Inflammatory macrophage treated with lipopolysaccharide for 4 hours (primary cell): ENCODE results near the gene ABCA2.
A peak's percentile ranks its signal among the peaks of the same experiment; 100 is the strongest.
"Not testable (repeated sequence)": the region's sequence is repeated elsewhere in the genome, so short reads cannot be mapped to it uniquely, and the experiment has no call there.

Experiments used
- DNase-seq: peaks from one replicate; pipeline ENCODE4 v3.0.0-alpha.2; 2020

The ABCA2 gene

GRCh38 chr9:137015540-137015930 is 12.5 kb downstream of the ABCA2 start:
- no peak for DNase-seq

GRCh38 chr9:137014776-137015539 is 13.1 kb downstream of the ABCA2 start:
- DNase-seq, result no peak

- no peak for DNase-seq
Measured at GRCh38 chr9:137014166-137014565, 13.9 kb downstream of the ABCA2 start.

GRCh38 chr9:137013571-137013940 is 14.5 kb downstream of the ABCA2 start:
- DNase-seq, result no peak

- DNase-seq, result no peak
Measured at GRCh38 chr9:137012694-137013570, 15.1 kb downstream of the ABCA2 start.

- no peak for DNase-seq
Measured at GRCh38 chr9:137011907-137012675, 15.9 kb downstream of the ABCA2 start.

GRCh38 chr9:137011156-137011555 is 16.9 kb downstream of the ABCA2 start:
- DNase-seq, result no peak

- no peak for DNase-seq
Measured at GRCh38 chr9:137009938-137010732, 17.9 kb downstream of the ABCA2 start.

- no peak for DNase-seq
Measured at GRCh38 chr9:137009217-137009616, 18.8 kb downstream of the ABCA2 start.

- DNase-seq, result no peak
Measured at GRCh38 chr9:137008312-137008711, 19.7 kb downstream of the ABCA2 start.

GRCh38 chr9:137007816-137008270 is 20.2 kb downstream of the ABCA2 start:
- no peak for DNase-seq

- no peak for DNase-seq
Measured at GRCh38 chr9:137007108-137007815, 20.8 kb downstream of the ABCA2 start.

- DNase-seq, result peak; percentile 23
Measured at GRCh38 chr9:137006116-137007003, 21.7 kb downstream of the ABCA2 start.

- DNase-seq, result not testable (repeated sequence)
Measured at GRCh38 chr9:137004285-137004684, 23.8 kb downstream of the ABCA2 start.

GRCh38 chr9:137002646-137003041 is 25.4 kb downstream of the ABCA2 start:
- DNase-seq, result no peak

- no peak for DNase-seq
Measured at GRCh38 chr9:137001857-137002645, 26.0 kb downstream of the ABCA2 start.

GRCh38 chr9:137000177-137000930 is 27.7 kb downstream of the ABCA2 start:
- DNase-seq, result peak; percentile 92

- DNase-seq, result no peak
Measured at GRCh38 chr9:136997830-136998234, 30.2 kb downstream of the ABCA2 start.

GRCh38 chr9:136997371-136997770 is 30.7 kb downstream of the ABCA2 start:
- DNase-seq, result no peak
